ENCODE measurements around the gene PIP4K2C. TPM values are rescaled to one million over a fixed set of nuclear protein-coding genes. Genes with fewer than 3 reads are reported as not detected.
"Not testable (repeated sequence)": the region's sequence is repeated elsewhere in the genome, so short reads cannot be mapped to it uniquely, and the experiment has no call there.

The PIP4K2C gene
- total and polyA plus RNA-seq, 4 donors, result 13.7 to 42.2 (median 20.8) TPM

DNA sequence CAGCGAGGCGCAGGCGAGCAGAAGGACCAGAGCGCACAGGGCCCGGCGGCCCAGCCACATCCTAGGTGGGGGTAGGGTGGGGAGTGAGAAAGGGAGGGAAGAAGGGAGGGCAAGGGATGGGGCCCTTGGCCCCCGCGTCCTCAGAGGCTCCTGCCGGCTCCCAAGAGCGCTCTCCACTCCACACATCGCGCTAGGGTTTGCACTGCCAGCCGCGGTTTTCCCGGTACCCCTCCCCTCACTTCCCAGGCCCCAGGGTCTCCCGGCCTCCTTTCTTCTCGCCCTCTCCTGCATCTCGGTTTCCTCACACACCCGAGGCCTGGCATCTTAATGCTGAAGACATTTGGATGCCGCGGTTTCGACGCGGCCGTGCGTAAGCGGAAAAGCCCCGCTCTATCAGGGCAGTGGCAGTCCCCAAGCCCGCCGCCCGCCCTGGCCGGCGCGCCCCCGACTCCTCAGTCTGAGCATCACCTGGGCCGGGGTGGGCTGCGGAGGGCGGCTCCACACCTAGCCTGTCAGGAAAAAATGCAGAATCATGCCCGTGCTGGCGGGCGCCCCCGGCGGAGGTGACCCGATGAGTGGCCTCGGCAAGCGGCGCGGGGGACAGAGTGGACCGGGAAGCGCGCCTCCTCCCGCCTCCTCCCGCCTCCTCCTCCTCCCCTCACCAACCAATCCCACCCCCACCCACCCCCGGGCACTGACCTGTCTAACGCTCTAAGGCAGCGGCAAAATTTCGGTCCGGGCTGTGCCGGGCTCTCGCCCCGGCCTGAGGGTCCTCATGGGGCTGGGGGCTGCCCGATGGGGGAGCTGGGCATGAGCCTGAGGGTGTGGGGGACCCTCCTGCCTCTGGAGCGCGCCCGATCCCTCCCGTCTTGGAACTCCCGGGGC, 41.3 kb downstream of the PIP4K2C start:
- ATAC-seq (ENCODE audit: insufficient read depth, low FRiP score) (no peak), DNase-seq (peak in 1 of 3 donors; percentile 18)
- Histone ChIP-seq H3K4me3 (peak overlapping the region; percentile 38), H3K9me3 (ENCODE audit: control insufficient read depth in 4 of 4, insufficient read depth in 3 of 4, low read length in 3 of 4) (peaks cover 0 to 2% (median 0%) of the 10 kb centered on the region in 4 donors), H3K36me3 (ENCODE audit: control insufficient read depth in 4 of 4, insufficient read depth in 4 of 4, low read length in 4 of 4) (no peaks in the 10 kb centered on the region), H3K9ac (ENCODE audit: insufficient read depth in 1 of 2, low read length in 2 of 2) (no peak overlapping the region), H3K27me3 (ENCODE audit: control insufficient read depth in 3 of 3, insufficient read depth in 3 of 3, low read length in 2 of 3) (peaks cover 0 to 61% (median 53%) of the 10 kb centered on the region in 3 donors), H3K27ac (ENCODE audit: low read depth in 1 of 2, low read length in 1 of 2) (no peak overlapping the region), H3K4me1 (ENCODE audit: control insufficient read depth in 5 of 5, insufficient read depth in 5 of 5, low read length in 5 of 5) (peaks cover 0 to 16% (median 9%) of the 10 kb centered on the region in 5 donors)
- WGBS, 2 donors, result 1% methylated on average over 48 to 67 of the region's 67 CpGs
- no peak for TF ChIP-seq CTCF (IDR thresholded peaks at IDR 0.05; ENCODE audit: control extremely low read depth, extremely low read depth)

DNA sequence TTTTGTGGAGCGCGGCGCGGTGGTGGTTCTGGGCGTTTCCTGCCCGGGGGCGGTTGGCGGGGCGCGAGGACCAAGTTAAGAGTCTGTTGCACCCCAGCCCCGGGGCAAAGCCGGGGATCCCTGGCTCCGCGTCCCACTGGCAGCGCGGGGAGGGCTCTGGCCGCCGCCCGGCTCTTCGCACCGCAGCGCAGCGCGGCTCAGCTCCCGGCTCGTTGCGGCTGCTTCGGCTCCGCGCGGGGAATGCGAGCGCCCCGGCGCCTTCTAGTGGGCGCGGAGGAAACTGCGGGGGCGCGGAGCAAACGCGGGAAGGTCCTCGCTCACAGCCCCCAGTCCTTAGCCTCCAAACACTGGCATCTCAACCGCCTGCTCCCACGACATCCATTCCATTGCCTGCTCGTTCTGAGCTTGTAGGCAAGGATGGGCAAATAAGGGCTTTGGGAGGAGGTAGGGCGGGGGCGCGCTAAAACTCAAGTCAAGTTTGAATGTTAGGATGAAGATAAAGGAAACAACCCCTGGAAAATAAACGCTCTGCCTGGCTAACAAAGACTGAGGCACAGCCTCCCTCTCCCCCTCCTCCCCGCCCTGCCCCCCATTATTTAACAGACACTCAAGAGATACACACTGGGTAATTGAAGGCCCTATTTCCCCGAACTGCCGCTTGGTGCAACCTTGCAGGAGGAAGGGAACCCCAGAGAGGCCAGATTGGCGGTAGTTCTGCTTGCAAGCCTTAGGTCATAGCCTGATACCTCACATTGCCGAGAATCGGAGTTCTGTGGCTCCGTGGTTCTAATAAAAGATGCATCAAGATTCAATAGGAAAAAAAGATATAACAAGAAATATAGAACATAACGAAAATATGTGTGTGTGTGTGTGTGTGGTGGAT, 42.2 kb downstream of the PIP4K2C start, which contains the start of gene B4GALNT1:
Gene B4GALNT1 (minus strand): TSS at position 244 of the 883 bp plus-strand sequence. CDS start 1,069 bp downstream, outside the sequence.
- H3K27me3 ChIP-seq (ENCODE audit: control insufficient read depth in 3 of 3, insufficient read depth in 3 of 3, low read length in 2 of 3), result peaks cover 0 to 52% (median 49%) of the 10 kb centered on the region in 3 donors

DNA sequence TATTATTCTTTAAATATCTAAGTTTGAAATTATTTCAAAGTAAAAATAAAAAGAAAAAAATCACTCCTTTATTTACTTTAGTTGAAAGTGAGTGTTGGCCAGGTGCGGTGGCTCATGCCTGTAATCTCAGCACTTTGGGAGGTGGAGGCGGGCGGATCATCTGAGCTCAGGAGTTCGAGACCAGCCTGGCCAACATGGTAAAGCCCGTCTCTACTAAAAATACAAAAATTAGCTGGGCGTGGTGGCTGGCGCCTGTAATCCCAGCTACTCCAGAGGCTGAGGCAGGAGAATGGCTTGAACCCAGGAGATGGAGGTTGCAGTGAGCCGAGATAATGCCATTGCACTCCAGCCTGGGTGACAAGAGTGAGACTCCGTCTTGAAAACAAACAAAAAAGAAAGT, 45.7 kb downstream of the PIP4K2C start:
- H3K9ac ChIP-seq (ENCODE audit: insufficient read depth in 1 of 2, low read length in 2 of 2); H3K36me3 ChIP-seq (ENCODE audit: control insufficient read depth in 4 of 4, insufficient read depth in 4 of 4, low read length in 4 of 4); H3K4me3 ChIP-seq; H3K27ac ChIP-seq (ENCODE audit: low read depth in 1 of 2, low read length in 1 of 2); H3K4me1 ChIP-seq (ENCODE audit: control insufficient read depth in 5 of 5, insufficient read depth in 5 of 5, low read length in 5 of 5); ATAC-seq (ENCODE audit: insufficient read depth, low FRiP score); H3K9me3 ChIP-seq (ENCODE audit: control insufficient read depth in 4 of 4, insufficient read depth in 3 of 4, low read length in 3 of 4); DNase-seq: not testable (repeated sequence)
- 85 to 91% methylated on average over 9 of the region's 9 CpGs for WGBS, 2 donors
- H3K27me3 ChIP-seq (ENCODE audit: control insufficient read depth in 3 of 3, insufficient read depth in 3 of 3, low read length in 2 of 3), result peaks cover 0 to 35% (median 20%) of the 10 kb centered on the region in 3 donors

More for the DNA sequence above, 42.2 kb downstream of the PIP4K2C start, which contains the start of gene B4GALNT1:
- peak within 1 kb of the TSS; percentile 38 for H3K4me3 ChIP-seq
- H3K9ac ChIP-seq (ENCODE audit: insufficient read depth in 1 of 2, low read length in 2 of 2), result no peak within 1 kb of the TSS
- no peak within 1 kb of the TSS for H3K27ac ChIP-seq (ENCODE audit: low read depth in 1 of 2, low read length in 1 of 2)
- H3K36me3 ChIP-seq (ENCODE audit: control insufficient read depth in 4 of 4, insufficient read depth in 4 of 4, low read length in 4 of 4), result no peaks in the 10 kb centered on the region
- H3K9me3 ChIP-seq (ENCODE audit: control insufficient read depth in 4 of 4, insufficient read depth in 3 of 4, low read length in 3 of 4), result no peaks in the 10 kb centered on the region
- DNase-seq (peak; percentile 64 to 67 (median 64)), ATAC-seq (ENCODE audit: insufficient read depth, low FRiP score) (peak; percentile 95)
- peaks cover 0 to 10% (median 4%) of the 10 kb centered on the region in 5 donors for H3K4me1 ChIP-seq (ENCODE audit: control insufficient read depth in 5 of 5, insufficient read depth in 5 of 5, low read length in 5 of 5)
- peak; percentile 58 for TF ChIP-seq CTCF (IDR thresholded peaks at IDR 0.05; ENCODE audit: control extremely low read depth, extremely low read depth)
- 1 to 2% methylated on average over 55 to 58 of the region's 58 CpGs for WGBS, 2 donors

All from lung (tissue), 12 donors.